Thoracic aorta endothelial cell (primary cell): ENCODE measurements around the gene TELO2. TPM values are rescaled to one million over a fixed set of nuclear protein-coding genes. Genes with fewer than 3 reads are reported as not detected.

Experiments
- total RNA-seq: library from RNA; depleted of rRNA; stranded (reverse); fragments of >200 nt; gene quantifications from 2 replicates; pipeline ENCODE4 v1.2.3, GENCODE V29; 2012

Gene TELO2
- 28.6 and 28.8 TPM in 2 replicates for total RNA-seq

GRCh38 chr16:1492923-1493745 lies at the start of gene TELO2:
Gene TELO2 (plus strand): TSS chr16:1493360. CDS start chr16:1494282, 922 bp downstream.

DNA sequence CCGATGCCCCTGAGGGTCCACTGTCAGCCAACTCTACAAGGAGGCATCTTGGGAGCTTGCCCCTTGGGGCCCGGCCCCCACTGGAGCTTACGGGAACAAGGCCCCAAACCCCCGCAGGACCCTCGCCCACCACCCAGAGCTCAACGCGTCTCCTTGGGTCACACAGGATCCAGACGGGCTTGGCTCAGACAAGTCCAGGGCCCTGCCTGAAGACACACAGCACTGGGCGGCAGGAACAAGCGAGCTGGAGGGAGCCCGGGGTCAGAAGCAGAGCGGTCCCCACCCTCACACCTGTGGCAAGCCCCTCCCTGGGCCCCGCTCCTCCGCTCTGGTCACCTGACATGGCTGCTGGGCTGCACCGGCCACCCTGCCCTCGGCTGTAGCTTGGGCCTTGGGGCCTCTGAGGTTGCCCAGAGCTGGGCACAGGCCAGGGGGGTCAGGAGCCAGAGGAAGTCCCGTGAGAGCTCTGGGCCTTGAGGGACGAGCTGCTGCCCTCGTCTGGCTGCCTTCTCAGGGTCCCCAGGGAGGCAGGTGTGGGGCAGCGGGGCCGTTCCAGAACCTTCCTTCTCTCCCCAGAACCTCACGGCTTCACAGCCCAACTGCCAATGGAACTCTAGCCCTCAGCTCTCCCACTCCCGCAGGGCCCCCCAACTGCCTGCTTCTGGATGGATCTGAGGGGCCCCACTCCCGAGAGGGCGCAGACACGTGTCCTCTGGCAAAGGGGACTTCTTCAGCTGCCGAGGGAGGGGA lies 49.0 kb upstream of the TELO2 start, which contains the start of gene CCDC154:
Gene CCDC154, minus strand, starts transcription at position 577 of the 750 bp plus-strand sequence. Its CDS starts 234 bp downstream, at position 343.

DNA sequence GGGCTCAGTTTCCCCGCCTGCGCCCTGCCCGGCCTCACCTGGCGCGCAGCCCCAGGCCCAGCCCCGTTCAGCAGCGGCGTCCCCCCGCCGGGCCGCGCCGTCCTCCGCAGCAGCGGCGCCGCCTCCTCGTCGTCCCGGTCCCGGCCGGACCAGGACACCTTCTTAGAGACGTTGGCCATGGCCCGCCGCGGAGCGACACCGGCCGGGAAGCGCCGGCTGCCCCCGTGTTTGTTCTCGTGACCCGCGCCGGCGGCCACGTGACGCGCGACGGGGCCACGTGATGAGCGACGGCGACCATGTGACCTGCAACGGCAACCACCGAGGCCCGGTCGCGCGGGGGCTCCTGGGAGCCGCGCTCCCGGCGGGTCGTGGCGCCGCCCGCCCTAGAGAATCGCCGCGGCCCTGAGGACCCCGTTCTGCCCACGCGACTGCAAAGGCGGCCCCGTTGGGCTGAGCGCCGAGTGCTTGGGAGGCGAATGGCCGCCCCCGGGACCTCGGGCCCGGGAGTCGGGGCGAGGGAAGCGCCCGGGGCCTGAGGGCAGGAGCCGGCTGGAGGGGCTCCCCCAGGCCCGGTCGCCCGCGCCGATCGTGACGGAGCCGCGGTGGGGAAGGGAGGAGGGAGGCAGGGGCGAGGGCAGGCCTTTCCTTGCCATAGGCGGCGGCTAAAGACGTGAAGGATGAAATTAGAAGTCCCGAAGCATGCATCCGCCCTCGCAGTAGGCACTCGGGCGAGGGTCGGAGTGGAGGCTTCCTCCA lies 18.2 kb upstream of the TELO2 start, which contains the start of gene CLCN7:
Gene CLCN7, minus strand, starts transcription at position 233 of the 756 bp plus-strand sequence. Its CDS starts 54 bp downstream, at position 179.

GRCh38 chr16:1488619-1489018 lies 4.5 kb upstream of the TELO2 start, which contains the start of gene PTX4:
Gene PTX4 (minus strand): TSS chr16:1488944. CDS start chr16:1488909, 35 bp downstream.

GRCh38 chr16:1533443-1533951 lies 40.3 kb downstream of the TELO2 start, which contains the start of gene TMEM204:
Gene TMEM204 (plus strand): TSS chr16:1533666. CDS start chr16:1534276, 610 bp downstream.

Other genes with a start within 250 kb of the TELO2 start
- not detected in 2 replicates for gene TPSD1, start 237.3 kb upstream of the TELO2 start, total RNA-seq
- gene UBE2I, start 183.7 kb upstream of the TELO2 start, total RNA-seq, result 82.0 and 102 TPM in 2 replicates
- 0.29 and 0.53 TPM in 2 replicates for gene BAIAP3, start 159.7 kb upstream of the TELO2 start, total RNA-seq
- gene TSR3, start 141.5 kb upstream of the TELO2 start, total RNA-seq, result 49.1 and 49.2 TPM in 2 replicates
- 18.5 and 23.9 TPM in 2 replicates for gene GNPTG, start 141.4 kb upstream of the TELO2 start, total RNA-seq
- 12.1 and 17.7 TPM in 2 replicates for gene UNKL, start 78.7 kb upstream of the TELO2 start, total RNA-seq
- 10.8 and 13.1 TPM in 2 replicates for gene UQCC4, start 72.6 kb upstream of the TELO2 start, total RNA-seq
- not detected in 2 replicates for gene PERCC1, start 62.3 kb upstream of the TELO2 start, total RNA-seq
- gene CCDC154, start 48.8 kb upstream of the TELO2 start, total RNA-seq, result 0.07 TPM in 1 of 2 replicates, not detected in the other
- 48.3 and 62.9 TPM in 2 replicates for gene CLCN7, start 18.3 kb upstream of the TELO2 start, total RNA-seq
- not detected in 2 replicates for gene PTX4, start 4.4 kb upstream of the TELO2 start, total RNA-seq
- gene TMEM204, start 40.3 kb downstream of the TELO2 start, total RNA-seq, result 14.9 and 24.1 TPM in 2 replicates
- 14.0 and 14.6 TPM in 2 replicates for gene IFT140, start 118.7 kb downstream of the TELO2 start, total RNA-seq
- gene CRAMP1, start 119.0 kb downstream of the TELO2 start, total RNA-seq, result 16.0 and 20.3 TPM in 2 replicates
- 70.2 and 72.1 TPM in 2 replicates for gene JPT2, start 184.9 kb downstream of the TELO2 start, total RNA-seq
- 41.9 and 45.7 TPM in 2 replicates for gene MAPK8IP3, start 212.8 kb downstream of the TELO2 start, total RNA-seq